HEK293T (cell line): ENCODE measurements around the gene GSTM3.
"Not testable (repeated sequence)": the region's sequence is repeated elsewhere in the genome, so short reads cannot be mapped to it uniquely, and the experiment has no call there.

Experiments used
- CTCF ChIA-PET: fragments of 350-600 bp; formaldehyde crosslinking; extraction: SDS; loops from one replicate; lab custom pipeline; 2021; ENCODE audit warnings: antibody characterized with exemption, inconsistent platforms; lab: Yijun Ruan, JAX
- POLR2A ChIA-PET: fragments of 350-600 bp; formaldehyde crosslinking; extraction: SDS; loops from one replicate; lab custom pipeline; 2020; ENCODE audit warnings: antibody characterized with exemption, inconsistent platforms; lab: Yijun Ruan, JAX
- DNase-seq: peaks from one replicate; pipeline ENCODE4 v3.0.0; 2012; ENCODE audit warnings: mixed read lengths; ENCODE audit errors: extremely low spot score
- ARNT ChIP-seq: fragments of 450-650 bp; IDR thresholded peaks from 2 replicates; pipeline ENCODE4 v1.6.1; 2017; ENCODE audit warnings: mild to moderate bottlenecking
- BHLHE40 ChIP-seq: fragments of 450-650 bp; IDR thresholded peaks from 2 replicates; pipeline ENCODE4 v1.6.1; 2016; ENCODE audit warnings: mild to moderate bottlenecking, moderate library complexity, borderline replicate concordance
- CTBP1 ChIP-seq: fragments of 450-650 bp; IDR thresholded peaks from 2 replicates; pipeline ENCODE4 v1.6.1; 2016; ENCODE audit warnings: borderline replicate concordance
- ELF4 ChIP-seq: fragments of 450-650 bp; IDR thresholded peaks from 2 replicates; pipeline ENCODE4 v1.6.1; 2017; ENCODE audit warnings: antibody characterized with exemption
- FOXA1 ChIP-seq: fragments of 450-650 bp; IDR thresholded peaks from 2 replicates; pipeline ENCODE4 v1.6.1; 2016; ENCODE audit warnings: mild to moderate bottlenecking
- FOXK2 ChIP-seq: fragments of 450-650 bp; IDR thresholded peaks from 2 replicates; pipeline ENCODE4 v1.6.1; 2016; ENCODE audit warnings: mild to moderate bottlenecking
- FOXM1 ChIP-seq: fragments of 450-650 bp; IDR thresholded peaks from 2 replicates; pipeline ENCODE4 v1.6.1; 2017; ENCODE audit warnings: mild to moderate bottlenecking, borderline replicate concordance
- HDGF ChIP-seq: fragments of 450-650 bp; IDR thresholded peaks from 2 replicates; pipeline ENCODE4 v1.6.1; 2017; ENCODE audit warnings: antibody characterized with exemption, borderline replicate concordance
- L3MBTL2 ChIP-seq: fragments of 450-650 bp; conservative IDR thresholded peaks from 2 replicates; pipeline ENCODE4 v1.6.1; 2016; ENCODE audit warnings: mild to moderate bottlenecking
- LEF1 ChIP-seq: fragments of 450-650 bp; IDR thresholded peaks from 2 replicates; pipeline ENCODE4 v1.6.1; 2017; ENCODE audit warnings: mild to moderate bottlenecking, borderline replicate concordance
- NFRKB ChIP-seq: fragments of 450-650 bp; IDR thresholded peaks from 2 replicates; pipeline ENCODE4 v1.6.1; 2016; ENCODE audit warnings: mild to moderate bottlenecking, moderate library complexity
- SP1 ChIP-seq: fragments of 450-650 bp; IDR thresholded peaks from 2 replicates; pipeline ENCODE4 v1.6.1; 2017
- SUZ12 ChIP-seq: fragments of 450-650 bp; IDR thresholded peaks from 2 replicates; pipeline ENCODE4 v1.6.1; 2016; ENCODE audit warnings: mild to moderate bottlenecking
- TARDBP ChIP-seq: fragments of 450-650 bp; IDR thresholded peaks from 2 replicates; pipeline ENCODE4 v1.6.1; 2016
- ZNF384 ChIP-seq: fragments of 450-650 bp; IDR thresholded peaks from 2 replicates; pipeline ENCODE4 v1.6.1; 2016
- TF ChIP-seq, protein P1 (sequence below): fragments of 450-650 bp; IDR thresholded peaks from 2 replicates; pipeline ENCODE4 v1.6.1; 2016

Gene GSTM3

DNA sequence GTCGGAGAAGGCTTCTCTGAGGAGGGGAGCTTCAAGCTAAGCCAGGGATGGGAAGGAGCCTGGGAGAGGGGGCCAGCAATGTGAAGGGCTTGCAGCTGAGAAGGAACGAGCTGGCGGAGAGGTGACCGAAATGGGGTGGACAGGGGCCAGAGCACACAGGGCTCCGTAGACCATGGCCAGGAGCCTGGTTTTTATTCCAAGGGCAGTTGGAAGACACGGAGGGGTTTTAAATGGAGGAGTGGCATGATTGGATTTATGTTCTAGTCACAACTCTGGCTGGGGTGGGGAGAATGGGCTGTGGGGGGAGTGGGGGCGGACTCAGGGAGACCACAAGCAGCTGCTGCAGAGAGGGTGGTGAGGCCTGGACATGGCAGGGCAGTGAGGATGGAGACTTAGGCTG lies 28.0 kb upstream of the GSTM3 start:
- no peak for DNase-seq
- POLR2A ChIA-PET, result interaction anchor here (2.0 kb wide), 1 partner anchor 221 kb away, joined by 7 read pairs; the partner anchor contains the start of gene GNAI3
- no peak for TF ChIP-seq LEF1
- TF ChIP-seq ARNT, result no peak
- no peak for TF ChIP-seq BHLHE40
- no peak for TF ChIP-seq SP1
- CTCF ChIA-PET, result interaction anchor here (1.6 to 8.9 kb wide), 2 partner anchors 51 to 130 kb away, joined by 3 to 118 read pairs; no protein-coding TSS in a partner anchor

DNA sequence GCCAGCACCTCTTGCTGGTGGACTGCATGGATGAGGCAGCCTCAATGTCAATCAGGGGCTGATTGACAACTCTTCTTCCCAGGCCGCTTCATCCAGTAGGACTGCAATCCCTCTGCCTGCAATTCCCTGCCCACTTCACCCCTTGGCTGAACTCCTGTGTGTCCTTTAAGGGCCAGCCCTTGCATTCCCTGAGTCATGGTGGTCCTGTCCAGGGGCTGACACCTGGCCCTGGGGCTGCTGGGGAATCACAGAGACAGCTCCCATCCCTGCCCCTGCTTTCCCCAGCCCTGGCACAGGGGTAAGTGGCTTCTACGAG lies 27.5 kb upstream of the GSTM3 start:
- CTCF ChIA-PET, result interaction anchor here (1.6 kb wide), 1 partner anchor 50 kb away, joined by 3 read pairs; no protein-coding TSS in a partner anchor
- POLR2A ChIA-PET, result no interaction called here
- no peak for TF ChIP-seq FOXM1
- TF ChIP-seq FOXA1, result no peak
- TF ChIP-seq LEF1, result no peak
- no peak for TF ChIP-seq SP1
- no peak for TF ChIP-seq ZNF384
- TF ChIP-seq L3MBTL2, result no peak
- no peak for TF ChIP-seq SUZ12
- TF ChIP-seq FOXK2, result no peak
- no peak for TF ChIP-seq NFRKB
- no peak for TF ChIP-seq BHLHE40
- DNase-seq, result no peak

DNA sequence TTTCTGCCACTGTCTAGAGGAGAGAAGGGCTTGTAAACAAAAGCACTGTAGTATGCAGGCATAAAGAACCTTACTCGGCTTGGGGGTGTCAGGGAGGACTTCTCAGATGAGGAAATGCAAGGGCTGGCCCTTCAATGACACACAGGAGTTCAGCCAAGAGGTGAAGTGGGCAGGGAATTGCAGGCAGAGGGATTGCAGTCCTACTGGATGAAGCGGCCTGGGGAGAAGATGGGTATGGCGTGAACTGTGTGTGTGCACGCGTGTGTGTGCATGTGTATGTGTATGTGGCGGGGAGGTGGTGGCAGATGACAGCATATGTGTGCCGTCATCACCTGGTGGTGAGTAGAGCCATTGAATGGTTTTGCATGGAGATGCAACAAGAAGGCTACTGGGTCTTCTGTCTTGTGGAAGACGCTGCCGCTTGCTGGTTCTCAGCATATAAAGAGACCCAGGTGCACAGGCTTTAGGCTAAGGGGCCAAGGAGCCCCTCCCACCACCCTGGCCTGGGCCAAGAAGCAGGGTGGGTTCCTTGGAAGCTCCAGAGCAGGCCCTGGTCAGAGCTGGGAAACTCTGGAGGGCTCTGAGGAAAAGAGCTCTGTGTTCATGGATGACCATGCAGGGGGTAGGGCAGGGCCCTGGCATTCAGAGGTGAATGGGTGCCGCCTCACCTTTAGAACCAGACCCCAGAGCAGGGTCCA lies 26.9 kb upstream of the GSTM3 start:
- no peak for TF ChIP-seq HDGF
- no peak for TF ChIP-seq L3MBTL2
- TF ChIP-seq NFRKB, result no peak
- TF ChIP-seq FOXA1, result no peak
- no peak for TF ChIP-seq CTBP1
- no peak for TF ChIP-seq TARDBP
- TF ChIP-seq FOXK2, result no peak
- TF ChIP-seq BHLHE40, result no peak
- TF ChIP-seq, protein P1, sequence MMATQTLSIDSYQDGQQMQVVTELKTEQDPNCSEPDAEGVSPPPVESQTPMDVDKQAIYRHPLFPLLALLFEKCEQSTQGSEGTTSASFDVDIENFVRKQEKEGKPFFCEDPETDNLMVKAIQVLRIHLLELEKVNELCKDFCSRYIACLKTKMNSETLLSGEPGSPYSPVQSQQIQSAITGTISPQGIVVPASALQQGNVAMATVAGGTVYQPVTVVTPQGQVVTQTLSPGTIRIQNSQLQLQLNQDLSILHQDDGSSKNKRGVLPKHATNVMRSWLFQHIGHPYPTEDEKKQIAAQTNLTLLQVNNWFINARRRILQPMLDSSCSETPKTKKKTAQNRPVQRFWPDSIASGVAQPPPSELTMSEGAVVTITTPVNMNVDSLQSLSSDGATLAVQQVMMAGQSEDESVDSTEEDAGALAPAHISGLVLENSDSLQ, result no peak
- TF ChIP-seq ARNT, result no peak
- TF ChIP-seq ZNF384, result no peak
- POLR2A ChIA-PET, result no interaction called here
- CTCF ChIA-PET, result no interaction called here
- DNase-seq, result no peak

DNA sequence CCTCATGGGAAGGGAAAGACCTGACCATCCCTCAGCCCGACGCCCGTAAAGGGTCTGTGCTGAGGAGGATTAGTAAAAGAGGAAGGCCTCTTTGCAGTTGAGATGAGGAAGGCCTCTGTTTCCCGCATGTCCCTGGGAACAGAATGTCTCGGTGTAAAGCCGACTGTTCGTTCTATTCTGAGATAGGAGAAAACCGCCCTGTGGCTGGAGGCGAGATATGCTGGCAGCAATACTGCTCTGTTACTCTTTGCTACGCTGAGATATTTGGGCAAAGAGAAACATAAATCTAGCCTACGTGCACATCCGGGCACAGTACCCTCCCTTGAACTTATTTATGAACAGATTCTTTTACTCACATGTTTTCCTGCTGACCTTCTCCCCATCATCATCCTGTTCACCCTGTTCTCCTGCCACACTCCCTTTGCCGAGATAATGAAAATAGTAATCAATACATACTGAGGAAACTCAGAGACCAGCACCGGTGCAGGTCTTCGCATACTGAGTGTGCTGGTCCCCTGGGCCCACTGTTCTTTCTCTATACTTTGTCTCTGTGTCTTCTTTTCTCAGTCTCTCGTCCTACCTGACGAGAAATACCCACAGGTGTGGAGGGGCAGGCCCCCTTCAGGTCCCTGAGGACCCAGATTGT lies 26.3 kb upstream of the GSTM3 start:
- CTCF ChIA-PET, POLR2A ChIA-PET, DNase-seq: not testable (repeated sequence)

DNA sequence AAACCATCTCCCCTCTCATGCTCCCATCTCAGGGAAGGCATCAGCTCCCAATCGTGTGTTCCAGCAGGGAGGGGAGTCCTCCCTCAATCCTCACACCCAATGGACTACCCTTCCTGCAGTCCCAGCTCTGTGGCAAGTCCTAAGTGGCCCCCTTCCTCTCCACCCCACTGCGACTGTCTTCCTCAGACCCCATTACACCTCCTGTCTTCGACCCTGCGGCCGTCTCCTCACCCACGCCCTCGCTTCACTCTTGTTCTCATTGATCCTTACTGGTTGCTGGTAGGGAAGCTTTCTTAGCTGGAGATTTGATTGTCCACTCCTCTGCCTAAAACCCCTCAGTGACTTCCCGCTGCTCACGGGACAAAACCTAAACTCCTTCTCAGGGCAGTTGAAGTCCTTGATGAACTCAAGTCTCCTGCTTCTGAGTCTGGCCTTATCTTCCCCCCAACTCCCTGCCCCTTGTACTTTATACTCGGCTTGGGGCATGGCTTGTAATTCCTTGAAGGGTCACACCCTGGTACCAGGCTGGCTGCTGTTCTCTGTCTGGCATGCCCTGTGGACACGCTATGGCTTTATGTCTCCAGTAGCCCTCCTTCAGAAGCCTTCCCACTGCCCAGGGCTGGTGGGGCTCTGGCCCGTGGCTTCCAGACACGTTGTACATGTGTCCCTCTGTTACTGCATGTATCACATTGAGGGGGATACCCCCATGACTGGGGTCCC lies 25.2 kb upstream of the GSTM3 start:
- POLR2A ChIA-PET, result interaction anchor here (1.5 kb wide), 1 partner anchor 218 kb away, joined by 4 read pairs; the partner anchor contains the start of gene GNAI3
- CTCF ChIA-PET, result interaction anchor here (0.6 to 1.3 kb wide), 3 partner anchors 8 to 645 kb away, joined by 5 to 7 read pairs (median 7); no protein-coding TSS in a partner anchor

DNA sequence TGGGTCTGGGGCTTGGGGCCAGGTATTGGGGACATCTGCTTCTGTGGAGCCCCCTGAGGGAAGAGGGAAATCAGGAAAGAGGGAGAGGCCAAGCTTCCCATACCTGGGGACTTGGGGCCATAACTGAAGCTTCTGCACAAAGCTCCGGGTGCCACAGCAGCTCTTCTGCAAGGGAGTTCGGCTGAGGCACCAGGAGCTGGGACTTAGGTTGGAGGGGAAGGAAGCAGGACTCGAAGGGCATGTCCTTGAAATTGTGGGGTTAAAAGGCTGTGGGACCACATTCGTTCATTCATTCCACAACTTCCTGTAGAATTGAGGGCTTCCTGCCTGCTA lies 24.6 kb upstream of the GSTM3 start:
- TF ChIP-seq ZNF384, result no peak
- CTCF ChIA-PET, result interaction anchor here (0.9 to 1.3 kb wide), 2 partner anchors 9 to 11 kb away, joined by 5 to 7 read pairs; no protein-coding TSS in a partner anchor
- DNase-seq, result no peak
- POLR2A ChIA-PET, result interaction anchor here (1.5 kb wide), 1 partner anchor 217 kb away, joined by 4 read pairs; the partner anchor contains the start of gene GNAI3

More for the DNA sequence above, 25.2 kb upstream of the GSTM3 start:
- no peak for DNase-seq
- TF ChIP-seq ELF4, result no peak
- TF ChIP-seq L3MBTL2, result no peak
- TF ChIP-seq NFRKB, result no peak
- TF ChIP-seq, protein P1, result no peak
- no peak for TF ChIP-seq CTBP1
- TF ChIP-seq HDGF, result no peak
- TF ChIP-seq LEF1, result no peak

DNA sequence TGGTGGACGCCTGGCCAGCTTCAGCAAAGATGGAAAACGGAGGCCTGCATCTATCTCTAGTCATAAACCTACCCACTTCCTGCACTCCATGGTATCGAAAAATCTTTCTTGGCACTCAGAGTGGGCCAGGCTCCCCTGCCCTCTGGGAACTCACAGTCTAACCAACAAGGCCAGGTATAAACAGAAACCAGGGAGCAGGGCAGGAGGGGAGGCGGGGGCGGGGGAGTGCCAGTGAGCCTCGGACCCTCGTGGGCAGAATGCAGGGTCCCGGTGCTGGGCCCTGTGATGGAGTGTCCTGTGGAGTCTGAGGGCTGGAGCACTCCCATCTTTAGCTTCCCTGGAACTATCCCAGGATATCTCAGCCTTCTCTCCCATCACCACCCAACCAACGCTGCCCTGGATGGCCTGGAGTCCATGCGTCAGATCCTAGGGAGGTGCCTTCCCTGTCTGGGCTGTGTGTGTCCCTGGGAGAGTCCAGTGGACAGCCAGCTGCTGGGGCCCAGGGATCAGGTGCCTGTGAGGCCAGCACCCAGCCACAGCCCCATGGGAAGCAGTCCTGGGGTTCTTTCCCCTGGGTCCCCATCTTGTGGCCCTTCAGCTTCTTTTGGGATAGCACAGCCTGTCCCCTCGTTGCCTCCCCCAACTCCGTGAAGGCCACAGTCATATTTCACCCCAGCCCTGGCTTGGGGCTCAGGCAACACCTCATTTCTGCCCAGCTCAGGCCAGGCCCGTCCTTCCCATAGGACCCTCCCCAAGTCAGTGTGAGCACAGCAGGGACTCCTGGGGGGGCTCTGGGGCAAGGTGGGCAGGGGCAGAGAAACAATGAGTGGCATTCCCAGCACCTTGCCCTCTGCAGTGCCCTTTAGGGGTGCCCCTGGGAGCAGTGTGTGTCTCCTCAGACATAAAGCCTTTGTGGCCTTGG lies 24.0 kb upstream of the GSTM3 start:
- ChIA-PET POLR2A (interaction anchor here (1.5 kb wide), 1 partner anchor 216 kb away, joined by 4 read pairs; the partner anchor contains the start of gene GNAI3), CTCF (interaction anchor here (1.3 kb wide), 1 partner anchor 11 kb away, joined by 7 read pairs; no protein-coding TSS in a partner anchor)

More for the DNA sequence above, 24.0 kb upstream of the GSTM3 start:
- no peak for TF ChIP-seq NFRKB
- no peak for DNase-seq
